HepG2 (cell line): Measurements from ENCODE around the gene DLG2. TPM values are rescaled to one million over a fixed set of nuclear protein-coding genes. Genes with fewer than 3 reads are reported as not detected.
A peak's percentile ranks its signal among the peaks of the same experiment; 100 is the strongest.

ENCODE experiments used
- ATAC-seq: fragments of 200-7000 bp; cut with Tn5 transposase; 3 replicates; pipeline ENCODE4 v1.9.1; 2020; ENCODE audit warnings: mild to moderate bottlenecking, moderate library complexity
- BruUV-seq: library from RNA; stranded (reverse); fragments of 400-500 nt; replicated peaks from 2 replicates; lab custom pipeline; 2021; lab: Mats Ljungman, UMichigan
- CTCF ChIA-PET: fragments of 300-600 bp; formaldehyde crosslinking; extraction: SDS; loops from one replicate; lab custom pipeline; 2021; ENCODE audit warnings: low total read pairs, inconsistent platforms, low intra/inter-chr PET ratio; lab: Yijun Ruan, JAX
- POLR2A ChIA-PET: fragments of 350-600 bp; sonication (Branson Sonifier 250); formaldehyde crosslinking; loops from one replicate; lab custom pipeline; 2020; ENCODE audit warnings: antibody characterized with exemption, inconsistent platforms; lab: Yijun Ruan, JAX
- DNase-seq: peaks from one replicate; pipeline ENCODE4 v3.0.0-alpha.2; 2015; ENCODE audit warnings: low spot score
- FAIRE-seq: peaks from 3 replicates; lab custom pipeline; 2011; peaks lifted over from hg19 to GRCh38; lab: Jason Lieb, UNC
- H2AFZ ChIP-seq: one replicate; pipeline ENCODE4 v1.6.1; 2011; ENCODE audit warnings: low read length, inconsistent platforms
- H3K27ac ChIP-seq: fragments of 300-600 bp; 3 replicates; pipeline ENCODE4 v1.8.0; 2011; ENCODE audit warnings: mixed run types, mild to moderate bottlenecking, mixed read lengths, low read length, inconsistent platforms; ENCODE audit not compliant: insufficient read depth; ENCODE audit errors: extremely low read length
- H3K27me3 ChIP-seq, 2 experiments: fragments of 200-600 bp in 1 of 2; 2 replicates in 1 of 2; 3 replicates in 1 of 2; pipeline versions ENCODE4 v1.6.0 to v1.8.0; 2011; ENCODE audit warnings: low read length in 2 of 2, mild to moderate bottlenecking in 2 of 2, moderate library complexity in 2 of 2, inconsistent platforms in 1 of 2; ENCODE audit not compliant: insufficient read depth in 2 of 2, control insufficient read depth in 1 of 2
- H3K36me3 ChIP-seq, 2 experiments: fragments of 200-600 bp in 1 of 2; replicated peaks in 1 of 2; 2 replicates in 1 of 2; 3 replicates in 1 of 2; pipeline versions ENCODE4 v1.5.1 to v1.8.0; 2011; ENCODE audit warnings: low read length in 2 of 2, inconsistent platforms in 1 of 2; ENCODE audit not compliant: insufficient read depth in 2 of 2, control insufficient read depth in 1 of 2
- H3K4me1 ChIP-seq: 2 replicates; pipeline ENCODE4 v1.5.1; 2012; ENCODE audit warnings: low read length, inconsistent platforms; ENCODE audit not compliant: insufficient read depth
- H3K4me2 ChIP-seq: 2 replicates; pipeline ENCODE4 v1.6.0; 2011; ENCODE audit warnings: low read depth, low read length, inconsistent platforms
- H3K4me3 ChIP-seq, 3 experiments: fragments of 200-600 bp in 1 of 3; sonication (generic), shearing (Covaris generic) in 1 of 3; replicated peaks in 1 of 3; 2 replicates each; pipeline ENCODE4 v1.5.1; 2011 to 2016; ENCODE audit warnings: low read length in 3 of 3, inconsistent platforms in 2 of 3, low read depth in 2 of 3, mild to moderate bottlenecking in 2 of 3, control low read depth in 1 of 3, mixed read lengths in 1 of 3; ENCODE audit not compliant: insufficient read depth in 1 of 3
- H3K79me2 ChIP-seq: one replicate; pipeline ENCODE4 v1.6.1; 2011; ENCODE audit warnings: low read length, inconsistent platforms; ENCODE audit not compliant: insufficient read depth
- H3K9ac ChIP-seq: 2 replicates; pipeline ENCODE4 v1.6.0; 2011; ENCODE audit warnings: mild to moderate bottlenecking, low read depth, low read length, inconsistent platforms; ENCODE audit not compliant: insufficient read depth
- H3K9me3 ChIP-seq: 2 replicates; pipeline ENCODE4 v1.5.1; 2012; ENCODE audit warnings: mild to moderate bottlenecking, low read length
- H4K20me1 ChIP-seq: 2 replicates; pipeline ENCODE4 v1.6.0; 2011; ENCODE audit warnings: inconsistent platforms, mild to moderate bottlenecking, low read length, moderate library complexity; ENCODE audit not compliant: insufficient read depth
- GPBP1L1 ChIP-seq: sonication (generic); formaldehyde crosslinking; IDR thresholded peaks from 2 replicates; pipeline ENCODE4 v1.5.0; 2020; ENCODE audit warnings: mild to moderate bottlenecking, missing genetic modification reagents
- MIER3 ChIP-seq: IDR thresholded peaks from 2 replicates; pipeline ENCODE4 v1.6.1; 2016; ENCODE audit warnings: missing compliant biosample characterization, borderline replicate concordance
- STAG1 ChIP-seq: sonication (generic); formaldehyde crosslinking; IDR thresholded peaks from 2 replicates; pipeline ENCODE4 v1.4.0; 2020; ENCODE audit warnings: missing genetic modification reagents
- WGBS: methylation state at CpG from one replicate; pipeline ENCODE4 v1.1.6; 2017; ENCODE audit warnings: low lambda C conversion rate; 5-methylcytosine and 5-hydroxymethylcytosine counted together
- in situ Hi-C: cut with HindIII; loops from 2 replicates; pipeline ENCODE4 v1.10.0; 2017; ENCODE audit warnings: low pct_unique_long_range_greater_than_20kb; ENCODE audit not compliant: extremely low pct_ligation_motif_present
- intact Hi-C: fragments of 100-400 bp; cut with micrococcal nuclease; formaldehyde crosslinking; loops from one replicate; pipeline ENCODE4 v1.10.0; 2022; ENCODE audit not compliant: unreplicated experiment
- polyA plus RNA-seq, 8 experiments: library from polyadenylated mRNA; depleted of rRNA in 3 of 8; stranded (reverse) in 7 of 8; unstranded in 1 of 8; fragments of >200 nt; fragmentation: Illumina TruSeq in 4 of 8; extraction: Trizol in 4 of 8; gene quantifications; 2 replicates each; pipeline versions ENCODE4 v1.2.1 to v1.2.3, GENCODE V29; 2011 to 2016; ENCODE audit warnings: low read depth in 4 of 8, missing spikeins in 1 of 8, mixed read lengths in 1 of 8; ENCODE audit not compliant: insufficient read depth in 1 of 8
- total RNA-seq, 5 experiments: library from RNA; depleted of rRNA; stranded (reverse); fragments of >200 nt; fragmentation: Illumina TruSeq; extraction: Trizol; gene quantifications; 2 replicates each; pipeline ENCODE4 v1.2.3, GENCODE V29; 2016; ENCODE audit warnings: low read depth in 1 of 5
- TF ChIP-seq, protein P1 (sequence below): sonication (generic); formaldehyde crosslinking; IDR thresholded peaks from 2 replicates; pipeline ENCODE4 v1.4.0; 2020; ENCODE audit warnings: missing genetic modification reagents, mild to moderate bottlenecking, borderline replicate concordance
- TF ChIP-seq, protein P2 (sequence below): sonication (generic); formaldehyde crosslinking; IDR thresholded peaks from 2 replicates; pipeline ENCODE4 v1.4.0; 2020; ENCODE audit warnings: mild to moderate bottlenecking, low read depth, missing genetic modification reagents
- TF ChIP-seq, protein P3 (sequence below), 2 experiments: sonication (generic) in 1 of 2; formaldehyde crosslinking in 1 of 2; IDR thresholded peaks; 2 replicates each; pipeline versions ENCODE4 v1.4.0 to v1.6.1; 2016 to 2020; ENCODE audit warnings: borderline replicate concordance in 1 of 2, low read depth in 1 of 2, mild to moderate bottlenecking in 1 of 2, missing genetic modification reagents in 1 of 2

The DLG2 gene
- total and polyA plus RNA-seq, 2 of the 13 experiments (the other 11 are each of a cell fraction or from before 2014, with no cell fraction given): 0.46 to 1.0 TPM

GRCh38 chr11:84146826-84147225 is 1480.3 kb downstream of the DLG2 start:
- H4K20me1 ChIP-seq: no peaks in the 10 kb centered on the region
- no peak overlapping the region for H3K4me3 ChIP-seq
- DNase-seq (no peak), ATAC-seq (peak; percentile 34; the same call in 1 of the 3 replicates), FAIRE-seq (no peak)
- TF ChIP-seq, protein P1, sequence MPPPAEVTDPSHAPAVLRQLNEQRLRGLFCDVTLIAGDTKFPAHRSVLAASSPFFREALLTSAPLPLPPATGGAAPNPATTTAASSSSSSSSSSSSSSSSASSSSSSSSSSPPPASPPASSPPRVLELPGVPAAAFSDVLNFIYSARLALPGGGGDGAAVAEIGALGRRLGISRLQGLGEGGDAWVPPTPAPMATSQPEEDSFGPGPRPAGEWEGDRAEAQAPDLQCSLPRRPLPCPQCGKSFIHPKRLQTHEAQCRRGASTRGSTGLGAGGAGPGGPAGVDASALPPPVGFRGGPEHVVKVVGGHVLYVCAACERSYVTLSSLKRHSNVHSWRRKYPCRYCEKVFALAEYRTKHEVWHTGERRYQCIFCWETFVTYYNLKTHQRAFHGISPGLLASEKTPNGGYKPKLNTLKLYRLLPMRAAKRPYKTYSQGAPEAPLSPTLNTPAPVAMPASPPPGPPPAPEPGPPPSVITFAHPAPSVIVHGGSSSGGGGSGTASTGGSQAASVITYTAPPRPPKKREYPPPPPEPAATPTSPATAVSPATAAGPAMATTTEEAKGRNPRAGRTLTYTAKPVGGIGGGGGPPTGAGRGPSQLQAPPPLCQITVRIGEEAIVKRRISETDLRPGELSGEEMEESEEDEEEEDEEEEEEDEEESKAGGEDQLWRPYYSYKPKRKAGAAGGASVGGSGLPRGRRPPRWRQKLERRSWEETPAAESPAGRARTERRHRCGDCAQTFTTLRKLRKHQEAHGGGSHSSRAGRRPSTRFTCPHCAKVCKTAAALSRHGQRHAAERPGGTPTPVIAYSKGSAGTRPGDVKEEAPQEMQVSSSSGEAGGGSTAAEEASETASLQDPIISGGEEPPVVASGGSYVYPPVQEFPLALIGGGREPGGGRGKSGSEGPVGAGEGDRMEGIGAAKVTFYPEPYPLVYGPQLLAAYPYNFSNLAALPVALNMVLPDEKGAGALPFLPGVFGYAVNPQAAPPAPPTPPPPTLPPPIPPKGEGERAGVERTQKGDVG (CRISPR knock-in tag): no peak
- TF ChIP-seq MIER3 (CRISPR knock-in tag) (no peak), STAG1 (peak; percentile 15; the same call in 1 of the 2 replicates)
- H3K79me2 ChIP-seq: no peaks in the 10 kb centered on the region
- H3K9ac ChIP-seq: no peak overlapping the region
- in situ Hi-C loops: no loop called here
- H3K9me3 ChIP-seq: no peaks in the 10 kb centered on the region
- BruUV-seq: no TSS peak
- H3K4me2 ChIP-seq: no peak overlapping the region
- CTCF ChIA-PET: no interaction called here
- H3K27ac ChIP-seq: no peak overlapping the region
- no peaks in the 10 kb centered on the region for H3K36me3 ChIP-seq
- intact Hi-C loops: loop anchor here (5.0 kb wide), 1 partner anchor 310 kb away; no protein-coding TSS in a partner anchor
- no peak overlapping the region for H2AFZ ChIP-seq
- POLR2A ChIA-PET: no interaction called here
- no peaks in the 10 kb centered on the region for H3K27me3 ChIP-seq
- WGBS: 3% methylated on average over 2 of the region's 2 CpGs
- no peaks in the 10 kb centered on the region for H3K4me1 ChIP-seq

- no peaks in the 10 kb centered on the region for H3K9me3 ChIP-seq
- H2AFZ ChIP-seq: no peak overlapping the region
- no peaks in the 10 kb centered on the region for H3K36me3 ChIP-seq
- no peaks in the 10 kb centered on the region for H3K4me1 ChIP-seq
- CTCF ChIA-PET: no interaction called here
- FAIRE-seq (no peak), ATAC-seq (no peak), DNase-seq (no peak)
- no TSS peak for BruUV-seq
- H3K4me2 ChIP-seq: no peak overlapping the region
- H3K9ac ChIP-seq: no peak overlapping the region
- no peaks in the 10 kb centered on the region for H3K27me3 ChIP-seq
- intact Hi-C loops (loop anchor here (5.0 kb wide), 1 partner anchor 308 kb away; no protein-coding TSS in a partner anchor), in situ Hi-C loops (no loop called here)
- 1% methylated on average over 4 of the region's 4 CpGs for WGBS
- H3K27ac ChIP-seq: no peak overlapping the region
- H4K20me1 ChIP-seq: no peaks in the 10 kb centered on the region
- POLR2A ChIA-PET: no interaction called here
- no peaks in the 10 kb centered on the region for H3K79me2 ChIP-seq
- H3K4me3 ChIP-seq: no peak overlapping the region
- TF ChIP-seq GPBP1L1: no peak
- TF ChIP-seq, protein P2, sequence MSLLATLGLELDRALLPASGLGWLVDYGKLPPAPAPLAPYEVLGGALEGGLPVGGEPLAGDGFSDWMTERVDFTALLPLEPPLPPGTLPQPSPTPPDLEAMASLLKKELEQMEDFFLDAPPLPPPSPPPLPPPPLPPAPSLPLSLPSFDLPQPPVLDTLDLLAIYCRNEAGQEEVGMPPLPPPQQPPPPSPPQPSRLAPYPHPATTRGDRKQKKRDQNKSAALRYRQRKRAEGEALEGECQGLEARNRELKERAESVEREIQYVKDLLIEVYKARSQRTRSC (CRISPR knock-in tag): no peak
- TF ChIP-seq, protein P3, sequence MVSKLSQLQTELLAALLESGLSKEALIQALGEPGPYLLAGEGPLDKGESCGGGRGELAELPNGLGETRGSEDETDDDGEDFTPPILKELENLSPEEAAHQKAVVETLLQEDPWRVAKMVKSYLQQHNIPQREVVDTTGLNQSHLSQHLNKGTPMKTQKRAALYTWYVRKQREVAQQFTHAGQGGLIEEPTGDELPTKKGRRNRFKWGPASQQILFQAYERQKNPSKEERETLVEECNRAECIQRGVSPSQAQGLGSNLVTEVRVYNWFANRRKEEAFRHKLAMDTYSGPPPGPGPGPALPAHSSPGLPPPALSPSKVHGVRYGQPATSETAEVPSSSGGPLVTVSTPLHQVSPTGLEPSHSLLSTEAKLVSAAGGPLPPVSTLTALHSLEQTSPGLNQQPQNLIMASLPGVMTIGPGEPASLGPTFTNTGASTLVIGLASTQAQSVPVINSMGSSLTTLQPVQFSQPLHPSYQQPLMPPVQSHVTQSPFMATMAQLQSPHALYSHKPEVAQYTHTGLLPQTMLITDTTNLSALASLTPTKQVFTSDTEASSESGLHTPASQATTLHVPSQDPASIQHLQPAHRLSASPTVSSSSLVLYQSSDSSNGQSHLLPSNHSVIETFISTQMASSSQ (IDR thresholded peaks at IDR 0.05; ENCODE audit: low read depth): no peak
- TF ChIP-seq, protein P3 (CRISPR knock-in tag; IDR thresholded peaks at IDR 0.05; ENCODE audit: borderline replicate concordance): no peak
Measured at GRCh38 chr11:84145616-84146185, 1481.4 kb downstream of the DLG2 start.
